Spleen (tissue), 11 donors: Measurements from ENCODE around the gene HSPA2. TPM values are rescaled to one million over a fixed set of nuclear protein-coding genes. Genes with fewer than 3 reads are reported as not detected.

Source experiments
- DNase-seq: peaks from one replicate; pipeline ENCODE4 v3.0.0-alpha.2; 2020
- H3K27ac ChIP-seq, 8 donors: fragments of 200-600 bp; sonication (generic) in 7 of 8; 1 replicate in 4 of 8; 2 replicates in 4 of 8; pipeline versions ENCODE4 v1.5.0 to v1.8.0; 2016 to 2021; ENCODE audit warnings: inconsistent platforms in 4 of 8, mild to moderate bottlenecking in 4 of 8, moderate library complexity in 1 of 8
- H3K27me3 ChIP-seq, 7 donors: fragments of 200-600 bp; sonication (generic) in 6 of 7; replicated peaks in 1 of 7; 1 replicate in 4 of 7; 2 replicates in 3 of 7; pipeline versions ENCODE4 v1.5.0 to v1.8.0; 2016 to 2021; ENCODE audit warnings: inconsistent platforms in 3 of 7, mild to moderate bottlenecking in 1 of 7
- H3K36me3 ChIP-seq, 6 donors: fragments of 200-600 bp; sonication (generic) in 5 of 6; 1 replicate in 4 of 6; 2 replicates in 2 of 6; pipeline versions ENCODE4 v1.5.0 to v1.8.0; 2016 to 2021; ENCODE audit warnings: inconsistent platforms in 2 of 6
- H3K4me1 ChIP-seq, 6 donors: fragments of 200-600 bp; sonication (generic) in 5 of 6; 1 replicate in 3 of 6; 2 replicates in 3 of 6; pipeline versions ENCODE4 v1.5.0 to v1.8.0; 2016 to 2021; ENCODE audit warnings: inconsistent platforms in 3 of 6
- H3K4me3 ChIP-seq, 8 donors: fragments of 200-600 bp; sonication (generic) in 7 of 8; 1 replicate in 4 of 8; 2 replicates in 4 of 8; pipeline versions ENCODE4 v1.5.0 to v1.8.0; 2016 to 2021; ENCODE audit warnings: inconsistent platforms in 4 of 8, mild to moderate bottlenecking in 4 of 8, moderate library complexity in 2 of 8
- H3K9me3 ChIP-seq, 8 donors: fragments of 200-600 bp; sonication (generic) in 7 of 8; 1 replicate in 4 of 8; 2 replicates in 4 of 8; pipeline versions ENCODE4 v1.5.0 to v1.8.0; 2016 to 2021; ENCODE audit warnings: inconsistent platforms in 4 of 8
- POLR2A ChIP-seq, 3 donors: fragments of 450-650 bp; IDR thresholded peaks; one replicate each; pipeline ENCODE4 v1.5.1; 2017; ENCODE audit warnings: antibody characterized with exemption in 3 of 3, mild to moderate bottlenecking in 1 of 3
- POLR2AphosphoS5 ChIP-seq, 3 donors: sonication (generic); formaldehyde crosslinking; IDR thresholded peaks; one replicate each; pipeline ENCODE4 v1.5.1; 2017; ENCODE audit warnings: antibody characterized with exemption in 3 of 3
- WGBS, 5 donors: extraction: QIAGEN DNeasy Blood & Tissue Kit in 3 of 5; methylation state at CpG; one replicate each; pipeline versions ENCODE4 v1.1.5 to v1.1.7; 2013 to 2018; 5-methylcytosine and 5-hydroxymethylcytosine counted together
- intact Hi-C: fragments of 100-400 bp; cut with DNase I; formaldehyde crosslinking; loops from one replicate; pipeline ENCODE4 v1.15.0; 2023; ENCODE audit warnings: low total_unique reads
- polyA plus RNA-seq, 3 donors: library from polyadenylated mRNA; stranded (reverse); fragments of 200-250 nt; gene quantifications; one replicate each; pipeline ENCODE4 v1.2.1, GENCODE V29; 2013
- total RNA-seq, 7 donors: library from RNA; depleted of rRNA in 3 of 7; stranded (reverse); fragments of >200 nt in 3 of 7; fragmentation: NEBNext Ultra II Directional in 4 of 7; extraction: Animal tissue kit (Norgen Biotek cat#: 25700) in 4 of 7; gene quantifications; one replicate each; pipeline versions ENCODE4 v1.1.0 to v1.2.1, GENCODE V29; 2016 to 2021
- TF ChIP-seq, protein P1 (sequence below), 11 experiments: fragments of 200-600 bp in 7 of 11; fragments of 450-650 bp in 4 of 11; sonication (generic) in 4 of 11; IDR thresholded peaks in 8 of 11; conservative IDR thresholded peaks in 3 of 11; 1 replicate in 7 of 11; 2 replicates in 4 of 11; pipeline versions ENCODE4 v1.4.0 to v1.8.0; 2016 to 2021; ENCODE audit warnings: antibody characterized with exemption in 11 of 11, inconsistent platforms in 4 of 11, mild to moderate bottlenecking in 1 of 11
- donor health status: healthy with polysubstance abuse.
- donor health status: DM: no; HTN: no; CAD: no; lungs with moderate emphysema.
- donor health status: DM: no; HTN: no; CAD: no.
- donor health status: Bipolar disorder and iron deficiency.
- donor health status: healthy.
- donor health status: DM: no; HTN: no; CAD: no.
- donor health status: DM: yes; HTN: yes; CAD: no.

Gene HSPA2
- total and polyA plus RNA-seq, 10 donors, result 3.9 to 53.8 (median 23.6) TPM

DNA sequence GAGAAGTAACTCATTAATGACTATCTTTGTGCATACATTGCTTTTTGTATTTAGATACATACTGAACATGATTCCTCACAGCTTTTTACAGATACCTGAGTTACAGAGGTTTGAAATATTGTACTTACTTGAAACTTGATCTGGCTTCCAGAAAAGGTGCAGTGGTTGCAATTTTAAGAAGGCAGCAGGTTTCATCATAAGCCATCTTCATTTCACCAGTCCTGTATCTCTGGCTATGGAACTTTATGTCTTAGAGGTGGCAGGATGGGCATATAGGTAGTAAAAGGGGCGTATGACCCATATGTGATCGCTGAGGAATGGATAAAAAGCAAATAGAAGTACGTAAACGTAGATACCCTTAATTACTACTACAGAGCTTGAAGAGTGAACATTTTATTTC is 22.3 kb upstream of the HSPA2 start:
- TF ChIP-seq POLR2AphosphoS5 (IDR thresholded peaks at IDR 0.05) (no peak), POLR2A (IDR thresholded peaks at IDR 0.05) (no peak)
- TF ChIP-seq, protein P1, sequence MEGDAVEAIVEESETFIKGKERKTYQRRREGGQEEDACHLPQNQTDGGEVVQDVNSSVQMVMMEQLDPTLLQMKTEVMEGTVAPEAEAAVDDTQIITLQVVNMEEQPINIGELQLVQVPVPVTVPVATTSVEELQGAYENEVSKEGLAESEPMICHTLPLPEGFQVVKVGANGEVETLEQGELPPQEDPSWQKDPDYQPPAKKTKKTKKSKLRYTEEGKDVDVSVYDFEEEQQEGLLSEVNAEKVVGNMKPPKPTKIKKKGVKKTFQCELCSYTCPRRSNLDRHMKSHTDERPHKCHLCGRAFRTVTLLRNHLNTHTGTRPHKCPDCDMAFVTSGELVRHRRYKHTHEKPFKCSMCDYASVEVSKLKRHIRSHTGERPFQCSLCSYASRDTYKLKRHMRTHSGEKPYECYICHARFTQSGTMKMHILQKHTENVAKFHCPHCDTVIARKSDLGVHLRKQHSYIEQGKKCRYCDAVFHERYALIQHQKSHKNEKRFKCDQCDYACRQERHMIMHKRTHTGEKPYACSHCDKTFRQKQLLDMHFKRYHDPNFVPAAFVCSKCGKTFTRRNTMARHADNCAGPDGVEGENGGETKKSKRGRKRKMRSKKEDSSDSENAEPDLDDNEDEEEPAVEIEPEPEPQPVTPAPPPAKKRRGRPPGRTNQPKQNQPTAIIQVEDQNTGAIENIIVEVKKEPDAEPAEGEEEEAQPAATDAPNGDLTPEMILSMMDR (IDR thresholded peaks at IDR 0.05 in 8 of 11, conservative IDR thresholded peaks at IDR 0.05 in 3 of 11), result no peak
- 69 to 94% (median 91%) methylated on average over 4 of the region's 4 CpGs for WGBS, 5 donors
- no peak for DNase-seq
- intact Hi-C loops, result no loop called here
- no peak overlapping the region for H3K4me3 ChIP-seq
- H3K27ac ChIP-seq, result no peak overlapping the region
- H3K36me3 ChIP-seq, result peaks cover 0 to 30% (median 20%) of the 10 kb centered on the region in 6 donors
- no peaks in the 10 kb centered on the region for H3K27me3 ChIP-seq
- no peaks in the 10 kb centered on the region for H3K9me3 ChIP-seq
- peaks cover 4 to 76% (median 41%) of the 10 kb centered on the region in 6 donors for H3K4me1 ChIP-seq

DNA sequence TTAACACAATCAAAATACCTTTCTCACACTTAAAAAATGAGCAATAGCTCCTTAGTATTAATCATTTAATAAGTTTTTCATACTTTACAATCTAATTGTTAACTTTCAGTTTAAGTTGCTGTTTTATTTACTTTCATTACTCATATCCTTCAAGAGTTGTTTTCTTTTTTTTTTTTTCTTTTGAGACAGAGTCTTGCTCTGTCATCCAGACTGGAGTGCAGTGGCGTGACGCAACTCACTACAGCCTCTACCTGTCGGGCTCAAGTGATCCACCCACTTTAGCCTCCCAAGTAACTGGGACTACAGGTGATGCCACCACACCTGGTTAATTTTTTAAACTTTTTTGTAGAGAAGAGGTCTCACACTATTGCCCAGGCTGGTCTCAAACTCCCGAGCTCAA is 19.8 kb upstream of the HSPA2 start:
- Histone ChIP-seq H3K4me3 (no peak overlapping the region), H3K4me1 (peaks cover 0 to 52% (median 23%) of the 10 kb centered on the region in 6 donors), H3K36me3 (peaks cover 0 to 49% (median 22%) of the 10 kb centered on the region in 6 donors), H3K27ac (no peak overlapping the region), H3K9me3 (no peaks in the 10 kb centered on the region), H3K27me3 (no peaks in the 10 kb centered on the region)
- intact Hi-C loops, result no loop called here
- no peak for DNase-seq
- WGBS, 5 donors, result 87 to 97% (median 94%) methylated on average over 4 of the region's 4 CpGs
- TF ChIP-seq POLR2AphosphoS5 (IDR thresholded peaks at IDR 0.05), result no peak
- TF ChIP-seq, protein P1 (IDR thresholded peaks at IDR 0.05 in 8 of 11, conservative IDR thresholded peaks at IDR 0.05 in 3 of 11), result no peak
- no peak for TF ChIP-seq POLR2A (IDR thresholded peaks at IDR 0.05)

DNA sequence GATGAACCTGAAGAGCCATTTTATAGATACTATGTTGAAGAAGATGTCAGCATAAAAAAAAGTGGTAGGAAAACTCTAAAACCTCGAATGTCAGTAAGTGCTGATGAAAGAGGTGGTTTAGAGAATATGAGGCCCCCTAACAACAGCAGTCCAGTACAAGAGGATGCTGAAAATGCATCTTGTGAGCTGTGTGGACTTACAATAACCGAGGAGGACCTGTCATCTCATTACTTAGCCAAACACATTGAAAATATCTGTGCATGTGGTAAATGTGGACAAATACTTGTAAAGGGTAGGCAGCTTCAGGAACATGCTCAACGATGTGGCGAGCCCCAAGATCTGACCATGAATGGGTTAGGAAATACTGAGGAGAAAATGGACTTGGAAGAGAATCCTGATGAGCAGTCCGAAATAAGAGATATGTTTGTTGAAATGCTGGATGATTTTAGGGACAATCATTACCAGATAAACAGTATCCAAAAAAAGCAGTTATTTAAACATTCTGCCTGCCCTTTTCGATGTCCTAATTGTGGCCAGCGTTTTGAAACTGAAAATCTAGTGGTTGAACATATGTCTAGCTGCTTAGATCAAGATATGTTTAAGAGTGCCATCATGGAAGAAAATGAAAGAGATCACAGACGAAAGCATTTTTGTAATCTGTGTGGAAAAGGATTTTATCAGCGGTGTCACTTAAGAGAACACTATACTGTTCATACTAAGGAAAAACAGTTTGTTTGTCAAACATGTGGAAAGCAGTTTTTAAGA is 17.8 kb upstream of the HSPA2 start:
- no peaks in the 10 kb centered on the region for H3K27me3 ChIP-seq
- H3K27ac ChIP-seq, result no peak overlapping the region
- intact Hi-C loops, result no loop called here
- 85 to 90% (median 86%) methylated on average over 9 of the region's 9 CpGs for WGBS, 5 donors
- no peak overlapping the region for H3K4me3 ChIP-seq
- no peak for DNase-seq
- H3K36me3 ChIP-seq, result peaks cover 0 to 67% (median 22%) of the 10 kb centered on the region in 6 donors
- peaks cover 0 to 31% (median 5%) of the 10 kb centered on the region in 6 donors for H3K4me1 ChIP-seq
- no peaks in the 10 kb centered on the region for H3K9me3 ChIP-seq
- TF ChIP-seq, protein P1 (IDR thresholded peaks at IDR 0.05 in 8 of 11, conservative IDR thresholded peaks at IDR 0.05 in 3 of 11), result no peak
- TF ChIP-seq POLR2A (IDR thresholded peaks at IDR 0.05) (no peak), POLR2AphosphoS5 (IDR thresholded peaks at IDR 0.05) (no peak)

DNA sequence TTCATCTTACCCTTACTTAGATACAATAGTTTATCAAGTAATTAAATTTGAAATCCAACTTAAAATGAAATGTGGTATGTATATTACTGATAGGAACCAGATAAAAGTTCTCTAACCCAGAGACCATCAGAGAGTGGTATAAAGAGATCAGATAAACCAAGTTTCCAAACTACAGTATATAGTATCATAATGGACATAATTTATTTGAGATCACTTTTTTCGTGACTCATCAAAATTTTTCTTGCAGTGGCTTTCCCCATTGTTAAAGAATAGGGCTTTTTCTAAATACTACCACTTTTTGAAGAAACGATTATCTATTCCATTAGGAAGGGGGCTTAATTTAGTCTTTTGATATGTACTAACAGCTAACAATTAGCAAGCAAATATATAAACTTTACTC is 15.2 kb upstream of the HSPA2 start:
- intact Hi-C loops, result no loop called here
- peaks cover 0 to 20% (median 0%) of the 10 kb centered on the region in 6 donors for H3K4me1 ChIP-seq
- TF ChIP-seq, protein P1 (IDR thresholded peaks at IDR 0.05 in 8 of 11, conservative IDR thresholded peaks at IDR 0.05 in 3 of 11), result no peak
- TF ChIP-seq POLR2AphosphoS5 (IDR thresholded peaks at IDR 0.05) (no peak), POLR2A (IDR thresholded peaks at IDR 0.05) (no peak)
- no peak overlapping the region for H3K27ac ChIP-seq
- H3K9me3 ChIP-seq, result no peaks in the 10 kb centered on the region
- peaks cover 0 to 67% (median 22%) of the 10 kb centered on the region in 6 donors for H3K36me3 ChIP-seq
- DNase-seq, result no peak
- H3K27me3 ChIP-seq, result no peaks in the 10 kb centered on the region
- H3K4me3 ChIP-seq, result no peak overlapping the region
- 91 to 97% (median 95%) methylated on average over 2 of the region's 2 CpGs for WGBS, 5 donors
